ENCODE data around the gene RPRM.
"Not testable (repeated sequence)": the region's sequence is repeated elsewhere in the genome, so short reads cannot be mapped to it uniquely, and the experiment has no call there.

The RPRM gene

DNA sequence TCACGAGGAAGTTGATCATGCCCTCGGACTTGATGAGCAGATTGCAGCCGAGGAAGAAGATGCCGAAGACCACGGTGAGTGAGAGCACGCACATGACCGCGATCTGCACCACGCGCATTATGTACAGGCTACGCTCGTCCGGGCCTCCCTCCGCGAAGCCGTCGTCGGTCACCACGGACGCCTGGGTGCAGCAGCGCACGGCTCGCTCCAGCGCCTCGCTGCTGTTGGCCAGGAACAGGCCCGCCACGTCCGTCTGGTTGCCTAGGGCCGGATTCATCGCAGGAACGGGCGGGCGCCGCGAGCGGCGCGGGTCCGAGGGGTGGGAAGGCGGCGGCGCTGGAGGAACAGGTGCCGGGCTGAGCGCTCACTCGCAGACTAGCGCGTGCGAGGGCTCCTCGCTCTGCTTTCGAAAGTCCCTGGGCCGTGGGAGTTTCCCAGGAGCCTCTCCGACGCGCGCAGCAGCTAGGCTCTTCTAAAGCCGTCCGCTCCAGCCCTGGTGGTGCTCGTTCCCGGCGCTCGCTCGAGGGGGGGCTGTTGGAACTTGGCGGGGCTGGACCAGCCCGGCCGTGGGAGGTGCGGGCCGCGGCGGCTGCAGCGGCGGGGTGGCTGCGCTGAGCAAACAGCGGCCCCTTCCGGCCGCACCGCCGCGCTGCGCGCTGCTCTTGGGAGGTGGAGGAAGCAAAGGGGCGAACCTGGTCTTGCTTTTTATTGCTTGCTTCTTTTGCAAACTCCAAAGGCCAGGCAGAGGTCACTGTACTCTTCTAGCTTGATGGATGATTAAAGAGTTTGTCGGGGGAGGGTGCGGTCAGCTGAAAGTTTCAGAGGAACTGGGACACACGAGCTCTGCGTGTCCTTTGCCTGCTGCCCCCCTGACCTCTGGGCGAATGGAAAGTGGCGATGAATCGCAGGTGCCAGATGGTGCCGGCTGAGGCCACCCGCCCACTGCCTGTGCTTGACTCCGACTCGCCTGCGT lies at the start of gene RPRM:
TSS of gene RPRM (minus strand) at position 474 of the 973 bp plus-strand sequence. CDS start at position 277, 197 bp downstream.
- Histone ChIP-seq H3K4me3 (ENCODE audit: low read length) (peak within 1 kb of the TSS; percentile 45), H3K27me3 (ENCODE audit: insufficient read depth, low read length) (peaks cover 42% of the 10 kb centered on the region), H3K36me3 (ENCODE audit: insufficient read depth, low read length) (no peaks in the 10 kb centered on the region), H3K4me1 (ENCODE audit: insufficient read depth, low read length) (peaks cover 21% of the 10 kb centered on the region), H2AFZ (ENCODE audit: low read depth, low read length) (peak within 1 kb of the TSS; percentile 21), H3K9me3 (ENCODE audit: low read length) (no peaks in the 10 kb centered on the region)

DNA sequence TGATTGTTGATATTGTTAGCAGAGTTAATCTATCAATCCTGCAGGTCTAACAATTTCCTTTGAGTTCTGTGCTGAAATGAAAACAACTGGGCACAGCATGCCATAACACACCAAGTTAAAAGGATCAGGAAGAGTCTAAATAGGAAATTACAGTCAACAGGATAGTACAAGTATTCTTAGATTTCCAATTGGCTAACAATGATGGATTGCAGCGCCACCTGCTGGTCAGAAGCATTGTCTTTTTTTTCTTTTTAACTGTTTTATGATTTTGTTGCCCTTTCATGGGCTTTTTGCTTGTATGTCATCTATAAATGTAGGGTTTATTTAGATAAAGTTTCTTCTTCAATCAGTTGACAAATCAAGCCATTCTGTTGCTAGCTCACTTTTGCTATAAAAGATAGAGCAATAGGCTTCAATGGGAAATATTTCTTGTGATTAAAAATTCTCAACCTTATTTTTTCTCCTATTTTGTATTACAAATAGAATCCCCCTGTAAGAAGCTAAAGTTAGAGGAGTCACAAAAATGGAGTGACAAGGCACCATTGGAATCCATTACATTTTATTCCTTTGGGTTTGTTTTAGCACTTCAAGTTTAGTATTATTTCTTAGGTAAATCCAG lies 40.8 kb upstream of the RPRM start:
- Histone ChIP-seq H3K9me3 (ENCODE audit: low read length) (no peaks in the 10 kb centered on the region), H2AFZ (ENCODE audit: low read depth, low read length) (no peak overlapping the region), H3K4me3 (ENCODE audit: low read length) (no peak overlapping the region), H3K4me1 (ENCODE audit: insufficient read depth, low read length) (no peaks in the 10 kb centered on the region), H3K36me3 (ENCODE audit: insufficient read depth, low read length) (no peaks in the 10 kb centered on the region), H3K27me3 (ENCODE audit: insufficient read depth, low read length) (no peaks in the 10 kb centered on the region)

DNA sequence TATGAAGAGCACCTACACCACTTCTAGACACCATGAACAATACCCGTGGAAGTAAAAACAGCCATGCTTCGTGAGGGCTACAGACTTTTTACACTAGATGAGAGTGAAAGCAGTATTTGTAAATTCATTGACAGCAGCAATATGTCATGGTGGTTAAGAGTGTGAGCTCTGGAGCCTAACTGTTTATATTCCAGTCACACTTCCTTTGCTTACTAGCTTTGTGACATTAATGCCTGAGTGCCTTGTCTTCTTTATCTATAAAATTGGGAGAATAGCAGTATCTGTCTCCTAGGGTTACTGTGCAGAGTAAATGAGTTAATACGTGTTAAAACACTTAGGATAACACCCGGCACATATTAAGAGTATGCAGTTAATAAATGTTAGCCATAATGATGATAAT lies 33.8 kb upstream of the RPRM start:
- Histone ChIP-seq H3K36me3 (ENCODE audit: insufficient read depth, low read length) (no peaks in the 10 kb centered on the region), H3K9me3 (ENCODE audit: low read length) (no peaks in the 10 kb centered on the region), H3K4me3 (ENCODE audit: low read length) (no peak overlapping the region), H2AFZ (ENCODE audit: low read depth, low read length) (no peak overlapping the region), H3K4me1 (ENCODE audit: insufficient read depth, low read length) (no peaks in the 10 kb centered on the region), H3K27me3 (ENCODE audit: insufficient read depth, low read length) (no peaks in the 10 kb centered on the region)

DNA sequence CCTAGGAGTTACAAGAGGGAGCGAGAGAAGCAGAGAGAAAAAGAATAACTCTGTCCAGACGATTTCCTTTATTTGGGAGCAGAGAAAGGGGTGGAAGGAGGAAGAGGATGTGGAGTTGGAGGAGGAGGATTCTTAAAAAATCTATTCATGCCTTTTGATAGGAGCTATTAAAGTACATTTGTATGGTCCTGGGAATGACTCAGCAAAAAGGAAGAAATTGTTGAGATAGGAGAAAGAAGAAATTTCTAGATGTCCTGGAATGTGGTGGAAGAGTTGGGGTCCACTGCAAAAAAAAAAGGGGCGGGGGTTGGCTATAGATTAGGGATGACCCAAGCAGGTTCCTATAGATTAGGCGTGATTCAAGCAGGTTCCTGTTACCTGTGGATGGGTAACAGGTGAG lies 32.4 kb upstream of the RPRM start:
- Histone ChIP-seq H3K4me1 (ENCODE audit: insufficient read depth, low read length) (no peaks in the 10 kb centered on the region), H3K4me3 (ENCODE audit: low read length) (no peak overlapping the region), H3K27me3 (ENCODE audit: insufficient read depth, low read length) (no peaks in the 10 kb centered on the region), H3K9me3 (ENCODE audit: low read length) (no peaks in the 10 kb centered on the region), H2AFZ (ENCODE audit: low read depth, low read length) (no peak overlapping the region), H3K36me3 (ENCODE audit: insufficient read depth, low read length) (no peaks in the 10 kb centered on the region)

DNA sequence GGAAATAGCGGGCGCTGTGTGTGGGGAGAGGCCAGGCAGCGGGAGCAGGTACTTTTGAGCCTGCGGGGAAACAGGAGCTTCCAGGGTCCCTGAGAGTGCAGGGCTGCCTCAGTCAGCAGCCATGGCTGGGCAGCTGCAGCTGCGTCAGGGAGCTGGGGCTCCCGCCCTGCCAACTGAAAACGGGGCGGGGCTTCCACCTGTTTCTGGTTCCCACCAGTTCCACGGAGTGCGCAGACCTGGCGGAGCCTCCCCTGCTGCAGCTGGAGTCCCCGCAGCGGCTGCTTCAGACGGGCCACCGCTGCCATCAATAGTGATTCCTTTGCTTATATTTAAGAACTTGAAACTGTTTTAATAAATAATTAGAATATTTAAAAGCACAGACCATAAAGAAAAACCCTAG lies 30.6 kb upstream of the RPRM start:
- Histone ChIP-seq H3K36me3 (ENCODE audit: insufficient read depth, low read length) (no peaks in the 10 kb centered on the region), H2AFZ (ENCODE audit: low read depth, low read length) (no peak overlapping the region), H3K4me3 (ENCODE audit: low read length) (no peak overlapping the region), H3K27me3 (ENCODE audit: insufficient read depth, low read length) (no peaks in the 10 kb centered on the region), H3K4me1 (ENCODE audit: insufficient read depth, low read length) (no peaks in the 10 kb centered on the region), H3K9me3 (ENCODE audit: low read length) (no peaks in the 10 kb centered on the region)

DNA sequence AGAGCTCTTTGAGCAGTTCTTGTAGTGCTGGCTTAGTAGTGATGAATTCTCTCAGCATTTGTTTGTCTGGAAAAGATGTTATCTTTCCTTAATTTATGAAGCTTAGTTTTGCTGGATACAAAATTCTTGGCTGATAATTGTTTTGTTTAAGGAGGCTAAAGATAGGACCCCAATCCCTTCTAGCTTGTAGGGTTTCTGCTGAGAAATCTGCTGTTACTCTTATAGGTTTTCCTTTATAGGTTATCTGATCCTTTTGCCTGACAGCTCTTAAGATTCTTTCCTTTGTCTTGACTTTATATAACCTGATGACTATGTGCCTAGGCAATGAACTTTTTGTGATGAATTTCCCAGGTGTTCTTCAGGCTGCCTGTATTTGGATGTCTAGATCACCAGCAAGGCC lies 27.9 kb upstream of the RPRM start:
- H3K4me3 ChIP-seq (ENCODE audit: low read length); H2AFZ ChIP-seq (ENCODE audit: low read depth, low read length); H3K4me1 ChIP-seq (ENCODE audit: insufficient read depth, low read length); H3K27me3 ChIP-seq (ENCODE audit: insufficient read depth, low read length); H3K9me3 ChIP-seq (ENCODE audit: low read length); H3K36me3 ChIP-seq (ENCODE audit: insufficient read depth, low read length): not testable (repeated sequence)

DNA sequence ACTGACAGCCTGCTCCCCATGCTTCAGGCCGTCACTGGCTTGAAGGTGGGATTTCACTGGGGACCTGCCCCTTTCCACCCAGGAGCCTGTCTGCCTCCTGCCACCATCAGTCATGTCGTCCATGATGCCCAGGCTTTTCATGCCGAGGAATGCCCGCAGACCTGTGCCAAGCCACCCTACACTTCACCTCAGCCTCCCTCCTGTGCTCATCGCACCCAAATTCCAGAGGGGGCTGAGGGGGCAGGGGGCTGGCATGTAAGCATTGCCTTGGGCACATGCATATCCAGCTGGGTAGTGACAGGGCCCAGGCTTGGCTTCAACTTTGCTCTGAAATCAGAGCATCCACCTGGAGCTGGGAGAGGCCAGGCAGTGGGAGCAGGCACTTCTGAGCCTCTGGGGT lies 20.9 kb upstream of the RPRM start:
- H2AFZ ChIP-seq (ENCODE audit: low read depth, low read length): no peak overlapping the region
- no peaks in the 10 kb centered on the region for H3K36me3 ChIP-seq (ENCODE audit: insufficient read depth, low read length)
- H3K9me3 ChIP-seq (ENCODE audit: low read length): no peaks in the 10 kb centered on the region
- H3K27me3 ChIP-seq (ENCODE audit: insufficient read depth, low read length): no peaks in the 10 kb centered on the region
- no peak overlapping the region for H3K4me3 ChIP-seq (ENCODE audit: low read length)
- H3K4me1 ChIP-seq (ENCODE audit: insufficient read depth, low read length): no peaks in the 10 kb centered on the region

DNA sequence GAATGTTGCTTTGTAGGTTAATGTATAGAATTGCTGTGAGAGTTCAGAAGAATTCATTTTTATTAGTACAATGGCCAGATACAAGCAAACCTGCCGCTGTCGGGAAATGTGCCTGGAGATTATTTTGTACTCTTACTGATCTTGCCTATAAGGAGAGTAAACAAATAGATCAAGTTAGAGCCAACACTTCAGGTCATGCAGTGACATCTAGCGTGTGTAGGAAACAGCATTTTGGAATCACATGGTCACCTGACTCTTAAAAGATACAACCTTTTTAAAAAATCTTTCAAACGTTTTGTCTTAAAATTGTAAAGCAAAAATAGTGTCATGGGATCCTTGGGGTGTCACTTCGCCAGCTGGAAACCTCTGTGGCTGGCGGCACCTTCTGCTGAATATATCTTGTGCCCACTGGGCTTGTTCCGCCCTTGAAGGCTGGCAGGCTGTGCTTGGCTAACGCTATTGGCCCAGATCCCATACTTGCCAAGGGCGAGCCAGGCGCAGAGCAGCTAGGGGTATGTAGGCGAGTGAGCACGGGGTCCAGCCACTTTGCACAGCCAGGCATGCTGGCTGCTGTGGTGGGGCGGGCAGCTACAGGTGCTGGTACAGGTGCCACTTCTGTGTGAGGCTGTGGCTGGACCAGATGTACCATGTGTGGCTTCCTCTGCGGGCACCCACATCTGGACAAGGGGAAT lies 19.5 kb upstream of the RPRM start:
- Histone ChIP-seq H3K27me3 (ENCODE audit: insufficient read depth, low read length) (no peaks in the 10 kb centered on the region), H3K4me1 (ENCODE audit: insufficient read depth, low read length) (no peaks in the 10 kb centered on the region), H3K9me3 (ENCODE audit: low read length) (no peaks in the 10 kb centered on the region), H3K36me3 (ENCODE audit: insufficient read depth, low read length) (no peaks in the 10 kb centered on the region), H3K4me3 (ENCODE audit: low read length) (no peak overlapping the region), H2AFZ (ENCODE audit: low read depth, low read length) (no peak overlapping the region)

DNA sequence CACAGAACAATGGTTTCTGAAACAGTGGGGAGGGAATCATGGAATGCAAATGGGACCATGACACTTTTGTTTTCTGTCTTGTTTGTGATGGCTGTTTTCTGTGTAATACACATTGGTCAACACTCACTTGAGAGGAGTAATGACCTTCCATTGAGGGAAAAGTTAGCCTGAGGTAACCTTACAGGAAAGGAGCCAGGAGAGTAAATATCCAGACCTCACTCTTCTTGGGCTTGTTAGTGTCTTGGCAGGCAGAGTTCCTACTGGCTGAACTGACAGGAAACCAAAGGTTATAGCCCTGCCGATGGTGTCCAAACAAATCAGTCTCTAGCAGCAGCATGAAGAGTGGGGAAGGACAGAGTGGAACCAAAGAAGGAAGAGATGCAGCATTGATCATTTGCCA lies 17.2 kb upstream of the RPRM start:
- Histone ChIP-seq H3K27me3 (ENCODE audit: insufficient read depth, low read length) (no peaks in the 10 kb centered on the region), H3K4me1 (ENCODE audit: insufficient read depth, low read length) (no peaks in the 10 kb centered on the region), H3K36me3 (ENCODE audit: insufficient read depth, low read length) (no peaks in the 10 kb centered on the region), H3K9me3 (ENCODE audit: low read length) (no peaks in the 10 kb centered on the region), H3K4me3 (ENCODE audit: low read length) (no peak overlapping the region), H2AFZ (ENCODE audit: low read depth, low read length) (no peak overlapping the region)

DNA sequence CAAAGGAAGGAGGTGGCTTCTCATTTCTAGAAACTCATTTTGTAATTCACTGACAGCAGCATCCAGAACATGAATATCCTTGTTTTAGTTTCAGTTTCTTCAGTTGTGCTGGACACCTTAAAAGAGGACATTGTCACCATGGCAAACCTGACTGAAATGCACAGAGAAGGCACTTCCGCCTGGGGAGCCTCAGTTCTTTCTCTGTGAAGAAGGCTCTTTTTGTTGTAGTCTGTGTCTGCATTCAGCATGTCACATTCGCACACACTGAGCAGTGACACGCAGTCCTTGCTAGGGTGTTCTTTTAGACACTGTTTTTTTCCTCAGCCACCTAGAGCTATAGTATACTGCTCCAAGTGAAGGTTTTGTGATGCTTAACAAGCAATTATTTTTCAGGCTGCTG lies 9.5 kb upstream of the RPRM start:
- H3K4me1 ChIP-seq (ENCODE audit: insufficient read depth, low read length): peaks cover 23% of the 10 kb centered on the region
- H3K9me3 ChIP-seq (ENCODE audit: low read length): no peaks in the 10 kb centered on the region
- H2AFZ ChIP-seq (ENCODE audit: low read depth, low read length): peak overlapping the region; percentile 0
- H3K4me3 ChIP-seq (ENCODE audit: low read length): peak overlapping the region; percentile 22
- H3K36me3 ChIP-seq (ENCODE audit: insufficient read depth, low read length): no peaks in the 10 kb centered on the region
- no peaks in the 10 kb centered on the region for H3K27me3 ChIP-seq (ENCODE audit: insufficient read depth, low read length)

DNA sequence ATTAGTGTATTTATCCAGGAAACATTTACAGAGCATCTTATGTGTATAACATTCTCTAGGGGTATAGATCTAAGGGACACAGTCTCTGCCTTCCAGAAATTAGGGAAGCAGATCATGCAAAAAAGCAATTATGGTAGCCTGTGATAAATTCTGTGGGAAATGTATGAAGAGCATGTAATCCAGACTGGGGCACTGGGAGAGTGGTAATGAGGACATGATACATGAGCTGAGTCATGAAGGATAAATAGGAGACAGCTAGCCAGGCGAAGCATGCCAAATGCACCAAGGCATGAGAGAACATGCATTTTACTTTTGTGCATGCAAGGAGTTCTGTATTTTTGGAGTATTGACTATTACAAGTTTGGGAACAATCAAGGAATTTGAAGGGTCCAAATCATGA lies 8.9 kb upstream of the RPRM start:
- H3K36me3 ChIP-seq (ENCODE audit: insufficient read depth, low read length): no peaks in the 10 kb centered on the region
- no peaks in the 10 kb centered on the region for H3K9me3 ChIP-seq (ENCODE audit: low read length)
- H3K4me3 ChIP-seq (ENCODE audit: low read length): no peak overlapping the region
- no peak overlapping the region for H2AFZ ChIP-seq (ENCODE audit: low read depth, low read length)
- H3K4me1 ChIP-seq (ENCODE audit: insufficient read depth, low read length): peaks cover 23% of the 10 kb centered on the region
- no peaks in the 10 kb centered on the region for H3K27me3 ChIP-seq (ENCODE audit: insufficient read depth, low read length)

DNA sequence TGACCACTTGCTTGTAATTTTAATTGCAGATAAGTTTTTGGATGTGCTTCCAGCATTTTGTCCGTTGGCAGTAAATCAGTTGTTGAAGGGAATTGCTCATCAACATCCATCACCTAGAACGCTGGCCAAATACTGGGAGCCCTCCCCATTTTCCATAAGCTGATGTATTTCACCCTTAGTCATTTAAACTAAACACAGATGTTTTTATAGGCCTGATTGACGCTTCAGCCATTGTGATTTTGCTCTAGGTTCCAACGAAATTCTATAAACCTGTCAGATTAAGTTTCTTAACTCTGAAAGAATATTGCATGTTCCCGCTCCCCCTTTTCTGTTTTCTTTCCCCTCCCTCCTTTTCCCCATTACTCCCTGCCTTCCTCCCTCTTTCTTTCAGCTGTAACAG lies 1.0 kb upstream of the RPRM start:
- H3K36me3 ChIP-seq (ENCODE audit: insufficient read depth, low read length): no peaks in the 10 kb centered on the region
- peaks cover 36% of the 10 kb centered on the region for H3K27me3 ChIP-seq (ENCODE audit: insufficient read depth, low read length)
- H3K9me3 ChIP-seq (ENCODE audit: low read length): no peaks in the 10 kb centered on the region
- peaks cover 21% of the 10 kb centered on the region for H3K4me1 ChIP-seq (ENCODE audit: insufficient read depth, low read length)
- peak overlapping the region; percentile 45 for H3K4me3 ChIP-seq (ENCODE audit: low read length)
- no peak overlapping the region for H2AFZ ChIP-seq (ENCODE audit: low read depth, low read length)

DNA sequence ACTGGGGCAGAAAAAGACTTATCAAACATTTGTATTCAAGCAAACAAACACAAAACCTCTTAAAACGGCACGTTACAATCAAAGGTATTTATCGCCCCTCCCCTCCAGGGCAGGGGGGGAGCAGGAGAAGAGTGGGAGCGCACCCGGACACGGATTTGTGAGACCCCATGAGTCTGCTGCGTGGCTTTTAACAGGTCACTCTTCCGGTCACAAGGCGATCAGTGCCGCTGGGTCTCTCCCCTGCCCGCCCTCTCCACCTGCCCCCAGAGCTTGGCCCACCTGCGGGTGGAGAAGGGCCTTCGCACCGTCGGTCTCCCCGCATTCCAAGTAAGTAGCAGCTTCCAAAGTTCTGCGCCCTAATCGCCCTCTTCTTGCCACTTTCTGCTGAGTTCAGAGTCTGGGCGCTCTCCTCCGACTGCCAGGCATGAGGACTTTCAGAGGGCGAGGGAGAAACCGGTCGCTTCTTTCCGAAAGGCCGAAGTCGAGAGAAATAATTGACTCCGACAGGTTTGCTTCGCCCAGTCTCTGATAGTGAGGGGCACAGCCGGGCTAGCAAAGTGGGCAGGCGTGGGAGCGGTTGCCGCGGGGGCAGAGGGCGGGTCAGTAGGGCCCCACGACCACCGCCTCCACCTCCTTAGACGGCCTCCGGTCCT lies 800 bp downstream of the RPRM start:
- Histone ChIP-seq H3K36me3 (ENCODE audit: insufficient read depth, low read length) (no peaks in the 10 kb centered on the region), H3K4me1 (ENCODE audit: insufficient read depth, low read length) (peaks cover 21% of the 10 kb centered on the region), H3K9me3 (ENCODE audit: low read length) (no peaks in the 10 kb centered on the region), H2AFZ (ENCODE audit: low read depth, low read length) (peak overlapping the region; percentile 21), H3K4me3 (ENCODE audit: low read length) (peak overlapping the region; percentile 45), H3K27me3 (ENCODE audit: insufficient read depth, low read length) (peaks cover 42% of the 10 kb centered on the region)

All from neuron (in vitro differentiated cells).